UCSD-AML1 (cell line): ENCODE data around the gene SAMD14.

Source experiments
- DNase-seq: peaks from one replicate; lab custom pipeline; 2025; ENCODE audit not compliant: unreplicated experiment; lab: John Stamatoyannopoulos, UW

Gene SAMD14

DNA sequence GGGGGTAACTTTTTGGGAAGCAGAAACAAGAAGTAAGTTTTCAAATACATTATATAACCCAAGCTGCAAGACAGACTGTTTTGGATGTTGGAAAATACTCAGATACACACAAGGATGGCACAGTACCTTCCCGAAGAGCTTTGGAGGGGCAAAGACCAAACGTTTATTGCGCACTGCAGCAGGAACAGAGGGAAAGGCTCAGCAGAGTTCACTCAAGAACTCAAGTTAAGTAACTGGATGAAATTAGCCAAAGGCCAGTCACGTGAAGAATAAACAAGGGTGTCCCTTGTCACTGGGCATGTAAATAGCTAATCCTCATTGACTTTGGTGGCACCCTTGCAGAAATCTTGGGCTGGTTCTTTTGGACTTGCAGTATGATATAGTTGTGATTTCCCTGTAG lies 32.0 kb downstream of the SAMD14 start:
- no peak for DNase-seq

DNA sequence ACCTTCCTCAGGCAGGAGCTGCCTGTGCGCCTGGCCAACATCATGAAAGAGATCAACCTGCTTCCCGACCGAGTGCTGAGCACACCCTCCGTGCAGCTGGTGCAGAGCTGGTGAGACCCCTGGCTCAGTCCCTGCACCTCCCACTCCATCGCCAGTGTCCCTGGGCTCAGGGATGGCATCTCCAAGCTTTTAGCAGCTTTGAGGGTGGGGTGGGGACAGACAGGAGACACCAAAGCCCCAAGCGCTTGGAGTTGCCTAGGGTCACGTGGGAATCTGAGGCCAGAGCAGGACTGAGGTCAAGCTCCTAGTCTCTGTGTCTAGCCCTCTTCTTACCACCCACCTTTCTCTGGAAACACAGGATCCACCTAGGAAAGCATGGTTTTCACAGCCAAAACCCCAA lies 32.5 kb downstream of the SAMD14 start:
- DNase-seq, result no peak

DNA sequence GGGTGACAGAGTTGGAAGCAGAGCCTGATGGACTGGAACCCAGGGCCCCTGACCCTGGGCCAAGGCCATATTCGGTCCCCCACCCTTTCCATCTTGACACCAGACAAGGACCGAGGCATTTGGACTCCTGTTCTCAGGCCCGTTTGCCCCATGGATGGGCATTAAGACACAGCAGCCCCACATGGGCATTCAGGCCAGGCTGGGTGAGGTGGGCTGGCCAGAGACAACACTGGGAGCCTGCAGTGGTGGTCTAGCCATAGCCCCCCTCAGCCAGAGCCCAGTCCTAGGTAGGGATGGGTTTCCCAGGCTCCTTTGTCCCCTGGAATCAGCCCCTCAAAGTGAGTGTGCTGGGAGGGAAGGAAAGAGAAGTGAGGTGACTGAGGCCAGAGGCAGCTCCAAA lies 33.2 kb downstream of the SAMD14 start:
- no peak for DNase-seq

DNA sequence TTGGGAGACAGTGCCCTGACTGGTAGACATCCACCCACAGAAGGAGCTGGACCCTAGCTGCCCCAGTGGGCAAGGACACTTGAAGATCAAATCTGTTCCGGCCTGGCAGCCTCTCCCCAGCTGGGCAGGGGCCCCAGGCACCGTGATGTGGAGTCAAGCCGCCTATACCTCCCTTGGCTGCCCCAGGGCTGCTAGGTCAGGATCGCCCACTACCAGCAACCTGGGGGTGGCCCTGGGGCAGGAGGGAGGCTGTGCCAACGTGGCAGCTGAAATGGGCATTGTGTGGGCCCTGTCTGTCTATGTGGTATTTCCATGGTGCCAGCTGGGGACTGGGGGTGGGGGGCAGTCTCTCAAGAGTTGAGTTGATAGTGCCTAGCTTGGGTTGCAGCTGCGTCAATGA lies 33.9 kb downstream of the SAMD14 start:
- DNase-seq, result no peak

DNA sequence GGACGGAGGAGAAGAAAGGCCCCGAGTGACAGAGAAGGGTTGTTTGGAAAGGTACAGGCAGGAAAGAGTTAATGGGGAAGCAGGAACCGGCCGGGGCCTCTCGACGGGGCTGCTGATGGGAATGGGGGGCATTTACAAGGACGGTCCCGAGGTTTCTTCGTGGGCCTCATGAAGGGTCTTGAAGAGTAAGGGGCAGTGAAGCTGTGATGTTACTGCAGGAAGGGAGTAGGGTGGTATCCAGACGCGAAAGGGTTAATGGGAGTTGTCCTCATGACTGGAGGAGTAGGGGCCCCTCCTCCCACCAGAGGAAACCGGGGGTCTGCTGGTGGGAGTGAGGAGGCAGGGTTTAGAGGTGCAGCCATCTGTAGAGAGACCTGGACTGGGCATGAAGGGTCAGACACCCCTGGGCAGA lies 34.3 kb downstream of the SAMD14 start:
- no peak for DNase-seq

DNA sequence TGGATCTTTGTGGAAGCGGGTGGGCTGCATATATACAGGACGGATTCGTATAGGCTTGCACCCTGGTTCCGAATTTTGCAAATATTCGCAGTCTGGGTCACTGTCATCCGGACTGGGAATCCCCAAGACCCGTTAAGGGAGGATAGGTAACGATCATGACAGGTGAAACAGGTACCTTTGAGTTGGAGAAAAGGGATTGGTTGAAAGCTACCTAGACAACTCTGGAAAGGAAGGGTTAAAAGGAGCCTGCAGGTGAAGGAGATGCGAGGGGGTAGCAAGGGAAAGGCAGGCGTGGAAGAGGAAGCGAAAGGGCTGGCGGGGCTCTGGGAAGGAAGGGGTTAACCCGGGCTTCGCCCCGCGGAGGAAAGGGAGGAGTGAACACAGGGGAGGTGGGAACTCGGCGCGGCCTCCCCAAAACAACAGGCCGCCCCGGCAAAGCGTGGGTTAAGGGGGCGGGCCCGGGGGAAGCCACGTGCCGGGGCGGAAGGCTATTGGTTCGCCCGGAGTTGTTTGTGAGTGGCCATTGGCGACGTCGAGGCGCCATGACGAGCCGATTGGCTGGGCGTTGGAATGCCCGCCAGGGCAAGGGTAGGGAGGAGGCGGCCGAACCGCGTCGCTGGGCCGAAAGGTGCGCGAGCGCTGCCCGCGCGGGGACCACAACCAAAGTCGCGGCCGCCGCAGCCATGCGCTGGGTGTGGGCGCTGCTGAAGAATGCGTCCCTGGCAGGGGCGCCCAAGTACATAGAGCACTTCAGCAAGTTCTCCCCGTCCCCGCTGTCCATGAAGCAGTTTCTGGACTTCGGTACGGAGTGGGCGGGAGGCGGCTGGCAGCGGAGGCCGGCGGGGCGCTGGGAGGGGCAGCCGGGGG lies 35.0 kb downstream of the SAMD14 start, which contains the start of gene PDK2:
PDK2 (plus strand) TSS at position 599 of the 867 bp plus-strand sequence; CDS start at position 684, 85 bp downstream.
- DNase-seq, result peak; percentile 98

DNA sequence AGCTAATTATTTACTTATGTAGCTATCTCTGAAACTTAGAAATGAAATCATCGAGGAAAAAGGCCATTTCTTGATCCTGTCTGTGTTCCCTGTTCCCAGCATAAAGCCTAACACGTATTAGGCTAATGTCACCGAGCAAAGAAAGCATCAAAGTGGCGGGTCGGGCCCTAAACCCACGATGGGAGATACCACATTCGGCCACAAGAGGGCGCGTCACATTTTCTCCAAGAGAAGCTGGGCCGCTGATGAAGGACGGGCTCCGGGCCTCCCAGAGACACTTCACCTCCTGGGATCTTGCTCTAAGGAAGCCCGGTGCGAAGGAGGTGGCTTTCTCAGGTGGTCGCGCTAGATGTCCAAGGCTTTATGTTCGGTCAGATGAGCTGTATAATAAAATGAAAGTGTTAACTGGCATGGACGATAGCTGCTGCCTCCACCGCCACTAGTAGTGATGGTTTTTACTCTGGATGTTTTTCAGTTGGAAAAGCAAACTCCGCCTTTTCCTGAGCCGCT lies 35.7 kb downstream of the SAMD14 start:
- DNase-seq, result peak; percentile 90

DNA sequence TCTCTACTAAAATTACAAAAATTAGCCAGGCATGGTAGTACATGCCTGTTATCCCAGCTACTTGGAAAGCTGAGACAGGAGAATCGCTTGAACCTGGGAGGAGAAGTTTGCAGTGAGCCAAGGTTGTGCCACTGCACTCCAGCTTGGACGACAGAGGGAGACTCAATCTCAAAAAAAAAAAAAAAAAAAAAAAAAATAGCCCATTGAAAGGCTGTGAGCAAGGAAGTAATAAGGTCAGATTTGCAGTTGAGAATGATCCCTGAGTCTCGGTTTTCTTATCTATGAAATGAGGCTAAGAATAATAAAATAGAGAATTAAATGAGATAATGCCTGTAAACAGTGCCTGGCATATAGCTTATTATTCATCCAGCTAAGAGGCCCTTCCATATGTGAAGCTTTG lies 36.2 kb downstream of the SAMD14 start:
- no peak for DNase-seq

DNA sequence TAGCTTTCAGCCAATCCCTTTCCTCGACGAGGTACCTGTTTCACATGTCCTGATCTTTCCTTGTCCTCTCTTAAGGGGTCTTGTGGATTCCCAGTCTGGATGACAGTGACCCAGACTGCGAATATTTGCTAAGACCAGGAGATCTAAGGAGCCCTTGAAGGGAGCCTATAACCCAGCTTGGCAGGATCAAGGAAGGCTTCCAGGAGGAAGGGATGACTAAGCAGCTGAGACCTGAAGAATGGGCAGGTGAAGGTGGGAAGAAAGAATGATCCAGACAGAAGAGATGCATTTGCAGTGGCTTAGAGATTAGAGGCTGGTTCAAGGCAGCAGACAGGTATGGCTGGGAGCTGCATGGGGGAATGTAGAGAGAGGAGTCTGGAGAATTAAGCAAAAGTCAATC lies 36.7 kb downstream of the SAMD14 start:
- no peak for DNase-seq

DNA sequence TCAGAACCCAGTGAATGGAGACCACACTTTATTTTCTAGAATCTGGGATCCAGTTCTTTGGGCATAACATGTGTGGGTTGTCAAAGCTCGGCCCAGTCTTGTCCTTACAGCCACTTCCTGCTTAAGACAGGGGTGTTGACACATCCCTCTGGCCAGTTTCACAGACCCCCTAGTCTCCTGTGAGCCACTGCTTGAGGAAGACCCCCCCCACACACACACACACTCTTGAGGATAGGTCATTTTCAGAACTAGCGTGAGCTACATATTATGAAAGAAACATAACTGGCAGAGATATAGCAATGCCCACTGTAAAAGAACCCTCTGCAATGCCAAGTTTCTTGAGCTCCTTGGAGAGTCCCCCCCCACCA lies 38.1 kb downstream of the SAMD14 start:
- DNase-seq, result no peak

DNA sequence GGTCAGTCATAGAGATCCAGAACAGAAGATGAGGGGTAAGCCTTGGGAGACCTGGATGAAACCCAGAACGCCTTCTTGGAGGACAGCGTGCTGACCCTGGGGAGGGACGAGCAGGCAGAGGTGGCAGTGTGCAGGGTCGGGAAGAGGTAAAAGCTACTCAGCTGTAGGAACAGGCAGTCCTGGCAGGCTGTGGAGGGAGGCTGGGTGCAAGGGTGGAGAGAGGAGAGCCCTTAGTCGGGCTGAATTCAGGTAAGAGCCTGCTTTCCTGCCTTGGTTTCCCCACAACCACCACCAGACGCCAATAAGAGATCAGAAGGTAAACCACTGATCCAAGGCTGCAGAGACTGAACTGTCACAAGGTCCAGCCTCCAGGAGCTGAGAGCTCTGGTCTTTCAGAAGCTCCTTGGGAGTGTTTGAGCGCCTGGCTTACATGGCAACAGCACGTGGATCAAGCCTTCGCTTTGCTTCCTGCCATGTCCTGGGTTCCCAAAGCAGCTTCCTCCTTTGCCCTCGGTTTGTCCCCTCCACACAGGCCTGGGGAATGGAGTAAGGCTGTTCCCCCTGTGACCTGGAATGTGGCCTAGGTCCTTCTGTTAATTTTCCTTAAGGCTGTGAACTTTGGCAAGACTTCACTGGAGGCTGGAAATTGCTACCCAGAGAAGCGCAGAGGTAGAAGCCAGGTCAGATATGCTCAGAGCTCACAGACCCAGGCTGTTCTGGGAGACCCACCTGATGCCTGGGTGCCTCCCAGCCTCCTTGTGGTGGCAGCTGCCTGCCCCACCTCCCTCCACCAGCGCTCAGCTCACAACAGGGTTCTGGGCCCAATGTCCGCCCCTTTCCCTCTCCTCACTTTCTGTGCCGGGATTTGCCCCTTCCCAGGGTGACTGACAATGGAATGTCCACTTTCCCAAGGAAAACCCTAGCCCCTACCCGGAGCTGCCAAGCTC lies 38.7 kb downstream of the SAMD14 start:
- no peak for DNase-seq

DNA sequence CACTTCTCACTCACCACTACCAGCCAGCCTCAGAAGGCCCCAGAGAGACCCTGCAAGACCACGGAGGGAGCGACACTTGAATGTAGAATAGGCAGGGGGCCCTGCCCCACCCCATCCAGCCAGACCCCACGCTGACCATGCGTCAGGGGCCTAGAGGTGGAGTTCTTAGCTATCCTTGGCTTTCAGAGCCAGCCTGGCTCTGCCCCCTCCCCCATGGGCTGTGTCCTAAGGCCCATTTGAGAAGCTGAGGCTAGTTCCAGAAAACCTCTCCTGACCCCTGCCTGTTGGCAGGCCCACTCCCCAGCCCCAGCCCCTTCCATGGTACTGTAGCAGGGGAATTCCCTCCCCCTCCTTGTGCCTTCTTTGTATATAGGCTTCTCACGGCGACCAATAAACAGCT lies 39.9 kb downstream of the SAMD14 start:
- DNase-seq, result no peak

DNA sequence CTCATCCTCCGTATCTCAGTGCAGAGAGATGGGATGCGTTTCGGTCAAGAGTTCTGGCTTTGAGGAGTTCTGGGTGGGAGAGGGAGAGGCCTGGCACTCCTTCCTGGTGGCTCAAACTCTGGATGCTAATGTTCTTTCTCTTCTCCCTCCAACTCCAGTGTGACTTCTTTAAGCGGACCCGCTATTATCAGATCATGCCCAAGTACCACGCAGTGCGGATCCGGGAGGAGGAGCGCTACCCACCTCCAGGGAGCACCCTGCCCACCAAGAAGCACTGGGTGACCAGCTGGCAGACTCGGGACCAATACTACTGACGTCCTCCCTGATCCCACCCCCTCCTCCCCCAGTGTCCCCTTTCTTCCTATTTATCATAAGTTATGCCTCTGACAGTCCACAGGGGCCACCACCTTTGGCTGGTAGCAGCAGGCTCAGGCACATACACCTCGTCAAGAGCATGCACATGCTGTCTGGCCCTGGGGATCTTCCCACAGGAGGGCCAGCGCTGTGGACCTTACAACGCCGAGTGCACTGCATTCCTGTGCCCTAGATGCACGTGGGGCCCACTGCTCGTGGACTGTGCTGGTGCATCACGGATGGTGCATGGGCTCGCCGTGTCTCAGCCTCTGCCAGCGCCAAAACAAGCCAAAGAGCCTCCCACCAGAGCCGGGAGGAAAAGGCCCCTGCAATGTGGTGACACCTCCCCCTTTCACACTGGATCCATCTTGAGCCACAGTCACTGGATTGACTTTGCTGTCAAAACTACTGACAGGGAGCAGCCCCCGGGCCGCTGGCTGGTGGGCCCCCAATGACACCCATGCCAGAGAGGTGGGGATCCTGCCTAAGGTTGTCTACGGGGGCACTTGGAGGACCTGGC lies 40.8 kb downstream of the SAMD14 start:
- no peak for DNase-seq

DNA sequence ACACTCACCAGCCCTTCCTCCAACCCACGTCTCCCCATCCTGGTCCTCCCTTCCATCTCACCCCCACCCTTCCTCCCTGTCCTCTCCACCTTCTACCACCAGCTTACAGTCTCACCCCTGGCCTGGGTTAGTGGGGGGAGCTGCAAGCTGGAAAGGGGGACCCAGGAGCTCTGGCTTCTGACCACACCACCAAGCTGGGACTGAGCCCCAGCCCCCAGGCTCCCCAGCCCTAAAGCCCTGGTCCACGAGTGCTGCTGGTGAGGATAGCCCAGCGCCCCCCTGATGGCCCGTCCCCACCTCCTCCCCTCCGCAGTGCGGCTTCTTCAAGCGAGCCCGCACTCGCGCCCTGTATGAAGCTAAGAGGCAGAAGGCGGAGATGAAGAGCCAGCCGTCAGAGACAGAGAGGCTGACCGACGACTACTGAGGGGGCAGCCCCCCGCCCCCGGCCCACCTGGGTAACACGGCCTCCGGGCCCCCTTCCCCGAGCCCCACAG lies 42.0 kb downstream of the SAMD14 start:
- DNase-seq, result no peak

DNA sequence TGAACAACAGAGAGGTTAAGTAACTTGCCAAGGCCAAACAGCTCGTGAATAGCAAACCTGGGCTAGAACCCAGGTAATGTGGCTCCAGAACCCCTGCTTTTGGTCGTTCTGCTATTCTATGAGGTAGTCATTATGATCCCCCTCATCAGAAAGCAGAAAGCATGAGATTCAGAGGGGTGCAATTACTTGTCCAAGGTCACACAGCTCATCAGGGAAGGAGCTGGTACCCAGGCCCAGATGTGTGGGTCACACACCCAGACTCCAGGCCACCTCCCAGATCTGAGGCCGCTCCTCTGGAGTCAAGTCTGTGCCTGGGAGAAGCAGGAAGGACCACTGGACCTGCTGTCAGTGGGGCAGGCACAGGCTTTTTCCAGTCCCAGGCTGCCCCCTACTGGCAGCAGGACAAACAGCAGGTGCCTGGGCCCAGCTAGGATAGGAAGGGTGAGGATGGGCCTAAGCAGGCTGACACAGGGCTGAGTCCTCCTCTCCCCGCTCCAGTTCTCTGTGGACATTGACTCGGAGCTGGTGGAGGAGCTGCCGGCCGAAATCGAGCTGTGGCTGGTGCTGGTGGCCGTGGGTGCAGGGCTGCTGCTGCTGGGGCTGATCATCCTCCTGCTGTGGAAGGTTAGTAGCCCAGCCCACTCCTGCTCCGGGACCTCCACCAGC lies 42.6 kb downstream of the SAMD14 start:
- DNase-seq, result peak; percentile 74

DNA sequence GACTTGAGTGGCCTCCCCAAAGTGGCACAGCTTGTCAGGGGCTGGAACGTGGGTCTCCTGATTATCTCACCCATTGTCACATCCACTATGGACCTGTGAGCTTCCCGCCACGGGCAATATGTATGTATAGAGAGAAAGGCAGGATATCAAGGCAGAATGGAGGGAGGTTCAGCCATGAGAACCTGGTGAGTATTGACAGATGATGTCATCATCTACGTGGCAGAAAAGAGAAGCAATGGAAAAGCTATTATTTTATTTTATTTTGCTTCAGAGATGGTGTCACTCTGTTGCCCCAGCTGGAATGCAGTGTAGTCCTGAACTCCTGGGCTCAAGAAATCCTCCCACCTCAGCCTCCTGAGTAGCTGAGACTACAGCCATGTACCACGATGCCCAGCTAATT lies 48.2 kb downstream of the SAMD14 start:
- DNase-seq, result no peak

DNA sequence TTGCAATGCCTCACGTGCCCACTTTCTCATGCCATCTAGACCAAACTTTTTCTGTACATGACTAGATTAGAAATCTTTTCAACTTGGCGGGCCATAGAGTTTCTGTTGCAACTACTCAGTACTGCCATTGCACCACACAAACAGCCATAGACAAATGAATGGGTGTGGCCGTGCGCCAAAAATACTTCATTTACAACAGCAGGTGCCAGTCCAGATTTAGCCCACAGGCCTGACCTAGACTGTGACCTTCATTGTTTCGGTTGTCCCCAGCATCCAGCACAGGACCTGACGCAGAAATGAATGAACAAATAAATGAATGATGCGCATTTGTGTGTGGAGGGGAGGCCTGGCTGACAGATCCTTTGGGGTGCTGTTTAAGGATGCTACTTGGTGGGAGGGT lies 49.1 kb downstream of the SAMD14 start:
- no peak for DNase-seq

DNA sequence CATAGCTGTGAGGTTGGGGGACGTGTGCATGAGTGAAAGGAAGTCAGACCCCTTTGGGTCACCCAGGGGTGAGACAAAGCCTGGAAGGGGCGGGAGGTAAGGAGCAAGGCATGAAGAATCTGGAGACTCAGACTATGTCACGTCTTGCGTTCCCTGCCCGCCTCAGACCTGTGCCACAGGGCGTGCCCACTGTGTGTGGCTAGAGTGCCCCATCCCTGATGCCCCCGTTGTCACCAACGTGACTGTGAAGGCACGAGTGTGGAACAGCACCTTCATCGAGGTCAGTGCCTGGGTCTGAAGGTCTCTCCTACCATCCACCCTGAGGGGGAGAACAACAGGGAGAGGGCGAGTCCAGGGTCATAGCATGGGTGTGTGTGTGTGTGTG lies 49.9 kb downstream of the SAMD14 start:
- no peak for DNase-seq

DNA sequence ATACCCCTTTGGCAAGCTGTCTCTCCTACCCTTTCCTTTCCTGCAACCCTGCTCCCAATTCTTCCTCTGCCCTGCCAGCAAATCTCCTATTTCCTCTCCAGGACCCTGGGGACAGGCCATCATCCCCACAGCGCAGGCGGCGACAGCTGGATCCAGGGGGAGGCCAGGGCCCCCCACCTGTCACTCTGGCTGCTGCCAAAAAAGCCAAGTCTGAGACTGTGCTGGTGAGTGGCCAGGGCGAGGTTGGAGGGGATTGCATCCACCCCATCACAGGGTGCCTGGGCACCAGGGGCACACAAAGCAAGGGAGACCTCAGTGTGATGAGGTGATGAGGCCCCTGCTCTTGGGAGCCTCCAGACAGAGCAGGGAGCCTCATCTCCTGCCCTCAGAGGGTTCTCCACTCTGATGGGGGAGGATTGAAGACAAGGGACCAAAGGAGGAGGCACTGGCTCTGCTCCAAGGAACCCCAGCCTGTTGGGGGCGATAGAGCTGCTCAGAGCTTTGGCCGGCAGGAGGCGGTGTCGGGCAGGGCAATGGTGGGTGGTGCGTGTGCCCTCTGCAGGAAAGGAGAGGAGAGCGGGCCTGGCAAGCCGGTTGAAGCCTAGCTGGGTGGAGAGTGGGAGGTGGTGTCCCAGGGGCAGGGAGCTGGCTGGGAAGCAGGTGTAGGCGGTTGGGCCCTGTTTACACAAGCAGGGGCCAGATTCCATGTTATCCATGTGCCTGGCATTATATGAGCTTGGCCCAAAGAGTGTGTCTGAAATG lies 50.4 kb downstream of the SAMD14 start:
- peak; percentile 79 for DNase-seq
